Ureter (tissue), 1 donor: ENCODE measurements around the gene RRBP1. TPM values are rescaled to one million over a fixed set of nuclear protein-coding genes. Genes with fewer than 3 reads are reported as not detected.

Experiments used
- DNase-seq: peaks from one replicate; pipeline ENCODE4 v3.0.0-alpha.2; 2020; ENCODE audit warnings: low spot score
- total RNA-seq: library from RNA; stranded (reverse); gene quantifications from one replicate; pipeline ENCODE4 v1.2.4, GENCODE V29; 2023
- donor health status: DM: yes; HTN: yes; CAD: no.

RRBP1 gene
- total RNA-seq, 1 donor from 2014 or later, result 144 TPM

DNA sequence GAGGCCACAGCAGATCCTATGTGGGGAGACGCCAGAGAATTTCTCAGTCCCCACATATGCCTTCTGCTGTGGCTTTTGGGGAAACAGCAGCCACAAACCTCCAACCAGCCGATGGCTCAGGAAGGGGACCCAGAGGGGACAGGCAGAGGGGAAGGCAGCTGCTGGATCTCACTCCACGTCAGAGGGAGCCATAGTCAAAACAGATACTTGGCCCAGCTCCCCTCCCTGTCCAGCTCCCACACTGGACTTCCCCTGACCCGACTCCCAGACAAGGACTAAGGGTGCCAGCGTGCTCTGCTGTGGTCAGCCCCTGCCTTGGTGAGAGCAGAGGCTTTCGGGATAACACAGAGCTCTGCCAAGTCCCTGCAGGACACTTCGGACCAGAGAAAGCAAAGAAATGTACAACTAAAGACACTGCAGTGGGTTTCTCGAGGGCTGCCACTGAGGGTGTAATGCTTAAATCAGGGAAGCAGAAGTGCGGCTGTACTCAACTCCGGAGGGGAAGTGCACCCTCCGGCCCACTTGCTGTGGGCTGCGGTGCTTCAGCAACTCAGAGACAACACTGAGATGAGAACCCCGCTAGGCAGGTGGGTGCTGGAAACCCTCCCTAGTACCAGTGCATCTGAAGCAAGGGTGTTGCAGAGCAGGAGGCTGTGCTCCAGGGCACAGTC, 47.2 kb downstream of the RRBP1 start:
- peak; percentile 72 for DNase-seq

DNA sequence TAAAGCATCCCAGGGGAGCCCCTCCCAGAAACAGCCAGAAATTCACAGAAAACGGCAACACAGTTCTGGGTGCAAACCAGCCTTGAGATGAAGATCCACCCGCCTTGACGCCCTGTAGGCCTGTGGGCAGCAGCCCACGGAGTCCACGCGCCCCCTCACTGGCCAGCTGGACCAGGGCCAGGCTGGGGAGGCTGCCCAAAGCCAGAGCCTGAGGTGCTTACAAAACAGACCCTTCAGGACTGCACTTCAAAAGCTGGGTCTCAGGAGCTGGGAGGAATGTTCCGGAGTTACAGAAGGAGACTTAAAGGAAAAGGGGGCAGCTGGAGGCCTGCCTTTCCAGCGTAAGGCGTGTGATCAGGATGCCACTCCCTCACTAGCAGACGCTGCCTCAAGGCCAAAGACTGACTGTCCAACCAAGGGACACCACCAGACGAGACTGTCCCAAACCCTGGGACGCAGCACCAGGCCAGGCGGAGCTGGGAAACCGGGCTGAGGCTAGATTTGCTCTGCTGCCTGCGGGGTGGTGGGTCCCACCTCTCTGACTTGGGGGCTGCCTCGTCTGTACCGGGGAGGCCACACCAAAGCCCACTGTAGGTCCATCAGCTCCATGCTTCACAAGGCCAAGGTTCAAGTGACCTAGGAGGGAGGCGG, 48.1 kb downstream of the RRBP1 start:
- no peak for DNase-seq

DNA sequence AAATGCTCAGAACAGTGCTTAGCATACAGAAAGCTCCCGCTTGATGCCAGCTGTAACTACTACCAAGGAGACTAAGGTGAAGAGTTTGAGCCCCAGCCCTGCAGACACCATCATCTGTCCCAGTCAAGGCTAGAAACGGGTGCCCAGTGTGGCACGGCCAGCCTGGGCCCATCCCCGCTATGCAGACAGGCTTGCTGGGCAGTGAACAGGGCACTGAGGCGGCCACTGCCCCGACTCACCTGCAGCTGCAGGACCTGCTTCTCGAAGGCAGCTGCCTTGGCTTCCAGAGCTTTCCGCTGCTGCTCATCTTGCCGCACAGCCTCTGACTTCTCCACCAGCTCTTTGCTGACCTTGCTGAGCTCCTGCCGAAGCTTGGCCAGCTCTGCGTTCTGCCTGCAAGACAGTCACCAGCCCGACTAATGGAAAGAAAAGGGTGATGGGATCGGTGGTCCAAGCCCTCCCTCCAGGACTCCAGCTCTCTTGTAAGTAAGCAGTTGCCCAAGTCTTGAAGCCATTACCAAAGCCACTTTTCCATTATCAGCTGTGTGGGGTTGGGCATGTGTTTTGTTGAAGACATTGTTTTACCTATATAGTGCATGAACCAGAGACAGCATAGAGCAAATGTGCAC, 48.7 kb downstream of the RRBP1 start:
- DNase-seq, result no peak

DNA sequence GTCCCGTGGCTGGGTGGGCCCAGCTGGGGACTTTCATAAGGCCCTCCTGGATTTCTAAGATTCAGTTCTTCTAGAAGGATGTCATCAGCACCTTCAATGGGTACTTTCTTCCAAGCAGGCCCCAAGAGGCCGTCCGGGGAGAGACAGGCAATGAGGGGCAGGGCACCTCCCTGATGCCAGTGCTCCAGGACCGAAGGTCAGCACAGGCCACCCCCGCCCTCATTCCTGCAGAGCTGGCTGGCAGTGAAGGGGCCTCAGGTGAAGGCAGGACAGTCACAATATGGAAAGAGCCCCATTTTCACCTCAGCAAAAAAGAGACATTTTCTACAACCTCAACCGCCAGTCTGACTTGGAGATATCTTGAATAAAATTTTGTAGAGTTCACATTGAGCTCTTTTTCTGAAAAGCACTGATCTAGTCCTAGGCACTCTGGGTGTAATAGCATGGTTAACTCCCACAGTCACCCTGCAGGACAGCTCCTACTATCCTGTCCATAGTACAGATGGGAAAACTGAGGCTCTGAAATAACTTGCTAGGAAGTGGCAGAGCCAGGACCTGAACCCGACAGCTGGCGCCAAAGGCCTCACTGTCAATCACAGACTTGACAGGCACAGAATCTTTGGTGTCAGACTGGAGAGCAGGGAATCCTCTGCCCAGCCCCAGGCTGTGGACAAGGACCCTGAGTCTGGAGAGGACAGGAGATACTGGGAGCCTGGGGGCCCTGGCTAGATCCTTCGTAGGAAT, 50.3 kb downstream of the RRBP1 start:
- DNase-seq, result no peak

DNA sequence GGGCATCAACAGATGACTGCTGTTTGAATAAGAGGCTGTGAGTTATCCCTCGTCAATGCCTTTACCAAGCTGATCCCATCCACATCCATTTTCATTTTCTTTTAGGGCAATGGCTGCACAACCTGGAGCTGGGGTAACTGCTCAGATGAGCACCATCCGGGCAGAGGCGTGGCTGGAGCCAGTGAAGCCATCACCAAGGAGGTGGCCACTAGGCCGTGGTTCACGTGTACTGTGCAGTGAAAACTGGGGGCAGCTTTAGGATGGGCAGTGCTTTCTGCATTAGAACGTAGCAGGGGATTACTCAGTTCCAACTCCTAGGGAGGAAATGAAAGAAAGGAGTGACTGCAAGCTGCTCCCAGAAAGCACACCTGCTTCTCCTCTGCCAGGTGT, 51.2 kb downstream of the RRBP1 start:
- no peak for DNase-seq

DNA sequence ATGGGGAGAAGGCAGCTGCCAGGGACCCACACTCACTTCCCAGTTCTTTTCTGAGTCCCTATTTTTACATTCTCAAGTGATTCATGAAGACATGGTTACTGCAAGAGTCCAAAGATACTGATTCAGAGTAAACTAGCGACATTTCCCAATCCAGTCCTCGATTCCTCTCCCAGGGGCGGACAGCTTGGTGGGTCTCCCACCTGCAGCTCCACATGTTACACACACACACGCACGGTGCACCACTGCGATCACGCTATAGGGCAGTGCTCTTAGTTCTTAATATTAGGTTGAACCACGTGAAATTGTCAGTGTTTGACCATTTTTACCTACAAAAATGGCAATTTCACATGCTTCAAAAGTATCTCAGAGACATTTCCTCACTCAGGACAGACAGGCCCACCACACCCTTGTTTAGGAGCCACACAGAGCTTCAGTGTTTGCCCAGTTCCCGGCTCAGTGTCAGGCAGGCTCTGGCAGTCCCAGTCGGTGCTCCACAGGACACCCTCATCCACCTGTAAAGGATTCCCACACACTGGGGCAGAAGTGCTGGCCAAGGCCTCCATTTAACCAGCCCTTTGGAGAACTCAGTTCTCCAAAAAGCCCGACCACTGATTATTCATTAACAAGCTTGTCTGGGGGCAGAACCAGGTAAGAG, 51.8 kb downstream of the RRBP1 start:
- no peak for DNase-seq

DNA sequence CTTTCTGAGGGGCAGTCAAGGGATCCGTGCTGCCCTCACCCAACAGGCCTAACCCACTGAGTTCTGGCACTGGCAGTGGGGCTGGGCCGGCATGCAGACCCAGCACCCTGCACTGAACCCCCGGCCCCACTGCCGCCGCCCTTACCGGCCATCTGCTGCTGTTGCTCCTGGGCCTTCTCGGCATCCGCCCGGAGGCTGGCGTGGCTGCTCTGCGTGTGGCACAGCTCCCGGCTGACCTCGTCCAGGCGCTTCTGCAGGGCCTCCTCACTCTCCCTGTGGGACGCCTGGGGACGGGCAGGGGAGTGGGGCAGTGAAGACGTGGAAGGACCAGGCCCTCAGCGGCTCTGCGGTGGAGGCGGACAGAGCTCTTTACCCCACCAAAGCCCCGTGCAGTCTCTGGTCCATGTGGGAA, 52.4 kb downstream of the RRBP1 start:
- DNase-seq, result no peak

DNA sequence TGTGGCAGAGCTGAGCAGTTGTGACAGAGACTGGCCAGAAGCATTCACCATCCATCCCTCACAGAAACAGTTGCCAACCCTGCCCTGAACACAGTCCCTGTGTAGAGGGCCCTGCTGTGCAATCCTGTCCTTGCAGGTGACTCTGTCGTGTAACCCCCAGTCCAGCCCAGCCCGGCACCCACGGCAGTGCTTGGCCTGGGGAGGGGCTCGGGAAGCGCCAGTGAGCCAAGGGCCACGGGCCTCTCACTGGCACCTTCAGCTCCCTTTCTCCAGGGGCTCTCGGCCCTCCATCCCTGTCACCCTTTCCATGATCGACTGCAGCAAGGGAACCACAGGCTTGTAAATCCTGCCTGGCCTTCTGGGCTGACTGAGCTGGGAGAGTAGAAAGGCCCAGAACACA, 53.0 kb downstream of the RRBP1 start:
- no peak for DNase-seq

DNA sequence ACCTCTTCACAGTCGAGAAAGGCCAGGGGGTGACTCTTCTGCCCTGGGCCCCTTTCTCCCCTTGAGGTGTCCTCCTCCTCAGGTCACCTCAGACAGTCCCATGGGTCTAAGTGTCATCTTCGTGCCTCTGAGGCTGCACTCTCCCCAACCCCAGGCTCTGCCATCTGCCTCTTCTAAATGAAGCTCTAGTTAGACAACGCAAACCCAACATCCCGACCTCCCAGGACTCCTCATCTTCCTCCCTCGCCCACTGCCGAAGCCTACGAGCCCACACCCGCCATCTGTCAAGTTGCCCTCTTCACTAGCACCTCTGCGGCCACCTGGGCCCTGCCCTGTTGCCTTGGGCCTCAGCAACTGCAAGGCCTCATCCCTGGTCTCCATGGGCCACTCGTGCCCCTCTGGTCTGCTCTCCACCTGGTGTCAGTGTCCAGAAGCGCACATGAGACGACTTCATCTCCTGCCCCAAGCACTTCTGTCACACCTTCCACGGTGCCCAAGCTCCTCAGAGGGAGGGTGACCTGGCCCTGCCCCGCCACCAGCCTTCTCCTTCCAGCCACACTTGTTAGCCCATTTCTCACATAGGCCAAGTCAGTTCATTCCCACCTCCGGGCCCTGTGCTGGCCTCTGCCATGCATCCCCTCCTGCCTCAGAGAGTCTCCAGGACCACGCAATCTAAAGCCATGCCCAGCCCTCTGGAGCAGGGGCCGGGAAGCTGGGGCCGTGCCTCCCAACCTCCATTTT, 53.8 kb downstream of the RRBP1 start:
- DNase-seq, result no peak

DNA sequence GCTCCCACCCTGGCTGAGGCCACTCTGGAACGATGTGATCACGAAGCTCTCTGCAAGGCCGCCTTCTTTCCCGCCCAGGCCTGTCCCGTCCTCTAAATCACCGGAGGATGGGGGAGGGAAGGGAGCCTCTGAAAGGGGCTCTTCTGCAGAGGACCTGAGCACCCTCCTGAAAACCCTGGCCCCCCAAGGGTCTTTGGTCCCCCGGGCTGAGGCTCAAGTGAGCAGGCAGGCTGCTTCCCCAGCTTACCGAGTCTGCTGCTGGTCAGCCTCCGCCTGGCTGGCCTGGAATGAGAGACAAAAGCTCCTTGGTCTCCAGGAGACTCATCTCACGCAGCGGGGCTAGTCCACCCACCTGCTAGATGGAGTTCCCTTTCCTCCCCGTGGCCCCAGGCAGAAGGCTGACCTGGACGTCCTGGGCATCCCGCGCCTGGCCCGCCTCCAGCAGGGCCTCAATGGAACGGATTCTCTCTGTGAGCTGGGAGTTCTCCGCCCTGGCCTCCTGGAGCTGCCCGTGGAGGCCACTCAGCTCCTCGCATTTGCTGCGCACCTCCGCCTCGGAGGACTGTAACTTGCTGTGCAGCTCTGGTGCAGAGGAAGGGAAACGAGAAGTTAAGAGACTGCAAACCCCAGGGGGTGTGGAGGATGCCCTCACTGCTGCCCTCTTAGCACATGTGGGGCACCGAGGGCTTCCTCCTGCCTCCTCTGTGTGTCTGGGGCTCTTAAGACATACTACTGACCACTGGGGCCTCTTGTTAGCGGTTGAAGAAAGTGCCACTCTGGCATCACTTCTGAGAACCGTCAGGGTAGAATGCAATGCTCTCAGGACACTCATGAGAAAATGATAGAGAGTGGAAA, 54.7 kb downstream of the RRBP1 start:
- DNase-seq, result no peak

DNA sequence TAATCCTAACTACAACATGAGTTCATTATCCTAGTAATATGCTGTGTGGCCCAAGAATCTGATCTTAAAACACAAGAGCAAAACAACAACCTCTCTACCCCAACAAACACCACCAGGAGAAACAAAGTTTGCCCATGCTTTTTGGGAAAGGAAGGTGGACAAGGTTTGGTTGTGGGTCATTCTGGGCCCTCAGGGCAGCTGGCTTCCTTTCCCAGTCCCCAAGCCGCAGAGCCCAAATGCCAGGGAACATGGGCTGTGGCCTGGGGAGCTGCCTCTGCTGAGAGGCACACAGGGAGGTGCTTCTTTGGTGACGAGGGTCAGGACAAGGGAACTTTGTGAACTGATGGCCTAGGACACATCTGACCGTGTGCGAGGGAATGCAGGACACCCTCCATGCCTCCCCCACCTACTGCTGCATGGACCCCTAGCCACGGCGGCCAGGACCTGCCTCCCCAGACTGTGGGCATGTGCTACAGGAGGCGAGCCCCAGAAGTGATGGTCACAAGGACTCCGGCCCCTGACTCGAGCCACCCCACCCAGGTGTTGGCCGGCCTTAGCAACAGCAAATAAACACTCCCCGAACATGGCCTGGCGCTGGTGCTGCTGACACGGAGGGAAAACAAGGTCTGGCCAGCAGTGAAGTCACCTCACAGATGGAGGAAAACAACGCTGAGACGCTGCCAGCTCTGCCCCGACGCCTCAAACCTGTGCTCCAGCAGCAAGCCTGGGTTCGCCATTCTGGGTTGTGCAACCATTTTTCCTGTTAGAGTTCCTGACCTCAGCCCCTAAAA, 55.6 kb downstream of the RRBP1 start:
- DNase-seq, result no peak

DNA sequence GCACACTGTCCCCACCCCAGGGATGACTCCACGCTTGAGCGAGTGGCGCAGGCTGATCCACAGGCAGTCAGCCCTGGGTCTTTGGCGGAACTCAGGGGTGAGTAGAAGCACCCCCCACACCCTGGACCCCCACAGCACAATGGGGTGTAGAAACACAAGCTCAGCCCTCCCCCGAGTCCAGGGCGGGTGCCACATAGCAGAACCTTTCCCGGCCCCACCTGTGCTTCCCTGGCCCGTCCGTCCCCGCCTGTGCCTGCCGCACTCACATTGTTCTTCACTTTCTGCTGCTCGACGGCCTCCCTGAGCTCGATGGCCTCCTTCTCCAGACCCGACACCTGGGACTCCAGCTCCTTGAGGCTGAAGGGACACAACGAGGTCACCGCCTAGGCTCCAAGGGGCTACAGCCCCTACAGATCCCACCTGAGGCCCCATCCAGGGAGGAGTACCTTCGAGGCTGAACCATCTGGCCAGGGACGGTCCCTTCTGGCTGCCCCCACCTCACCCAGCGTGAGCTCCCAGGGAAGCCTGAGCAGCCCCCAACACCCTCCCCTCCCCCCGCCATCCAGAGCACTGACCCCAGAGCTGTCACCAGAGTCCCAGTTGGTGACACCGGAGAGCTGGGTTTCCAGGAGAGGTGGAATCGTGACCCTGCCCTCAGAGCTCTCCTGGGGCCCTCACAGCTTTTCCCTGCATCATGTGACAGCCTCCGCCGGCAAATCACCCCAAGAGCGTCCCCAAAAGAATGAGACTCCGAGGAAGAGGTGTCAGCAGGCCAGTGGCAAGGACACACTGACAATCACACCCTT, 56.6 kb downstream of the RRBP1 start:
- DNase-seq, result no peak

DNA sequence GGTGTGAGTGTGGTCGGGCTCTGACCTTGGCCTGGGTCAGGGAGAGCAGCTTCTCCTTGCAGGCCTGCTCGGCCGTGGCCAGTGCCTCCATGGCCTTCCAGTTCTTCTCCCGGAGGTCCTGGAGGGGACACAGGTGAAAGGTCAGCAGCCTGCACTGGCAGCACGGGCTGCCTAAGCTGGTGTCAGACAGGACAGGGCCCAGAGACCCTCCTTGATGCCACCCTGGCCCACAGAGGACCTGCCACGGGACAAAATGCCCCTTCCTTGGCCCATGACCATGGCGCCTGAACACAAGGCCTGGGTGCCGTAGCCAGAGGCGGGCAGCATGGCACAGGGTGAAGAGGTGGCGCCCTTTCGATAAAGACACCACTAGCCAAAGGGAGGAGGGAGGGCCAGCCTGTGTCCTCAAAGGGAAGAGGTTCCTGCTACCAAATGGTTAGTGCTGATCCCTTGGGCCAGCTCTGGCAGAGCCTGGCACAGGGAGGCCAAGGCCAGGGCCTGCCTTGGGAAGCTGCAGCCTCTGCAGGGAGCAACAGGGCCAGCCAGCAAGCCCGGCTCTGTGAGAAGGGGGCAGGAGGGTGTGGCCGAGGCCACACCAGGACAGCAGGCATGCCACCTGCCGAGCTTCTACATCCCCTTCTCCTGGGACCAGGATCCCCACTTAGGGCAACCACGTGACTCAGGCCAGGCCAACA, 57.3 kb downstream of the RRBP1 start:
- no peak for DNase-seq

DNA sequence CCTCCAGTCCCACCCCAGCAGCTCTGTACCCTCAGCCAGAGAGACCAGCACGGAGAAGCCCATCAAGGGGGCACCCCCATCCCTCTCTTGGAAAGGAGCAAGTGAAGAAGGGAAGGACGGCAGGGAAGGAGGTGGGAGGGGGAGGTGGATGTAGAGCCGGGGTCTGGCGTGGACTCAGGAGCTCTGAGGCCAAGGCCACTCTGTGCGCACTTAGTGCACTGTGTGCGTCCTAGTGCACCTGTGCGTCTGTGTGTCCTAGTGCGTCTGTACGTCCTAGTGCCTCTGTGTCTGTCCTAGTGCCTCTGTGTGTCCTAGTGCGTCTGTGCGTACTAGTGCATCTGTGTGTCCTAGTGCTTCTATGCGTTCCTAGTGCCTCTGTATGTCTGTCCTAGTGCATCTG, 58.0 kb downstream of the RRBP1 start:
- DNase-seq, result no peak

DNA sequence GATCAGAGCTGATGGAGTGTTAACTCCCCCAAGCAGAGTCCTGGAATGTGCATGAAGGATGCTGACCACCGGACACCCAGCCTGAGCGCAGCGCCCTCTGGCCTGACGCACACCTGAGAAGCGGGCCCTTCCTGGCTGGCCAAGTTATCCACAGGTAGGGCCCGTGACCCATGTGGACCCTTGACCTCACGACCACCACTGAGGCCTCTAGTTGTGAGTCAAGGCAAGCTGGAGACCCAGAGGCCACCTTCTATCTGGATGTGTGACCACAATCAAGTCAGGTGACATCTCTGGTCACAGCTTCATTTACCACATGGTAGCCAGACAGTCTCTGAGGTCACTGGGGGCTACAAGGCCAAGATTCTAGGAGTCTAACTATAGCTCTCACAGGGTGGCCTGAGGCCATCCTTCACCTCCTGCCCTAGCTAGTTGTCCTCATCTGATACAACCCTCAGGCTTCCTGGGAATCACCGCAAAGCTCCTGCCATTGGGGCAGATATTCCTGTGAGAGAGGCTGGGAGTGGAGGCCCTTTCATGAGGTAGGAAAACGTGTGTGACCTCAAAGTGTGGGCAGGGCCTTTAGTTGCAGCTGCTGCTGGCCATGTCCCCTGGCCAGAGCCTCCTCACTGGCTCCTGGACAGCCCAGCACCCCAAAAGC, 59.1 kb downstream of the RRBP1 start:
- peak; percentile 39 for DNase-seq

DNA sequence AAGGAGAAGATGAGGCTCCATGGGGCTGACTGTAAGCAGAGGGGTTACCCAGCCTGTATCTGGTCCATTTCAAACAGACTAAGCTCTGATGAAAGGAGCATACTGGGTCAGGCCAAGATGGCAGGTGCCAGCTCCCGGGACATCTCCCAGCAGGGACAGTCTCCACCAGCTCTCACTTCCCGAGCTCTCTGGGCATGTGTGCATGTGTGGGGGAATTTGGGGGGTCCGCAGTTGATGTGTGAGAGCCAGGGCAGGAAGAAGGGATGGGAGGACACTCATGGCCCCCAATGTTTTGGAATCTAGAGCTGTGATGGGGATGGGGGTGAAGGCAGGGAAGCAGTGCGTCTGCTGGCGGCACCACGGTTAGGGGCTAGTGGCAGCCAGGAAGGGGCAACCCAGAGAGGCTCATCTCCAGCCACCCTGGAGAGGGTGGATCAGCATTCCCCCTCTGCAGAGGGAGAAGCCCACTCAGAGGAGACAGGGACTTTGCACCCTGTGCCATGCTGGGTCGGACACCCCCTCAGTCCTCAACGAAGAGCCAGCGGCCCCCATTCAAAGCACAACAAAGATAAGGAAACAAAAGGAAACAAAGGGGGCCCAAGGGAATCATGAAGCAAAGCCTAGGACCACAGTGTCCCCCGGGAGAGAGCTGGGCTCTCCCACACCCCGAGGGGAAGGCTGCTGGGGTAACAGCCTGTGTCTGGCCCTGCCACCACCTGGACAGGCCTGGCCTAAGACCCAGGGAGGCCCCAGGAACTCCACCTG, 59.8 kb downstream of the RRBP1 start:
- DNase-seq, result peak; percentile 20
